ENCODE measurements around the gene PGM3. TPM values are rescaled to one million over a fixed set of nuclear protein-coding genes. Genes with fewer than 3 reads are reported as not detected.

Gene PGM3
- total RNA-seq, 4 donors from 2014 or later: 20.3 to 98.0 (median 23.5) TPM

DNA sequence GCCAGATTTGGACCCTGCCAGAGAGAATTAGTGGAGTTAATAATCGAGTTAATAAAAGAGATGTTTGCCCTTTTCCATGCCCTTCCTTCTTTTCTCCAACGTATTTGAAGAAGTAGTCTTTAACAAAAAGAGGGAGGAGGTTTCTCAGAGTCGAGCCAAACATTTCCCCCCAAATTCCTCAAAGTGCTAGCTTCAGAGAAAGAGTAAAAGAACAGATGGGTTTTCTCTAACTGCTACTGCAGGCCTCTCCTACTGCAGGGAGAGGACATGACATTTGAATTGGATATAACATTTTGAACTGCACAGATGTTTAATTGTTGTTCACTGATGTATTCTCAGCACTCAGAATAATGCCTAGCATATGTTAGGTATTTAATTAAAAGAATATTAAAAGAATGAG is 25.6 kb upstream of the PGM3 start:
- TF ChIP-seq, protein P1, sequence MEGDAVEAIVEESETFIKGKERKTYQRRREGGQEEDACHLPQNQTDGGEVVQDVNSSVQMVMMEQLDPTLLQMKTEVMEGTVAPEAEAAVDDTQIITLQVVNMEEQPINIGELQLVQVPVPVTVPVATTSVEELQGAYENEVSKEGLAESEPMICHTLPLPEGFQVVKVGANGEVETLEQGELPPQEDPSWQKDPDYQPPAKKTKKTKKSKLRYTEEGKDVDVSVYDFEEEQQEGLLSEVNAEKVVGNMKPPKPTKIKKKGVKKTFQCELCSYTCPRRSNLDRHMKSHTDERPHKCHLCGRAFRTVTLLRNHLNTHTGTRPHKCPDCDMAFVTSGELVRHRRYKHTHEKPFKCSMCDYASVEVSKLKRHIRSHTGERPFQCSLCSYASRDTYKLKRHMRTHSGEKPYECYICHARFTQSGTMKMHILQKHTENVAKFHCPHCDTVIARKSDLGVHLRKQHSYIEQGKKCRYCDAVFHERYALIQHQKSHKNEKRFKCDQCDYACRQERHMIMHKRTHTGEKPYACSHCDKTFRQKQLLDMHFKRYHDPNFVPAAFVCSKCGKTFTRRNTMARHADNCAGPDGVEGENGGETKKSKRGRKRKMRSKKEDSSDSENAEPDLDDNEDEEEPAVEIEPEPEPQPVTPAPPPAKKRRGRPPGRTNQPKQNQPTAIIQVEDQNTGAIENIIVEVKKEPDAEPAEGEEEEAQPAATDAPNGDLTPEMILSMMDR (IDR thresholded peaks at IDR 0.05; ENCODE audit: low read depth): no peak

DNA sequence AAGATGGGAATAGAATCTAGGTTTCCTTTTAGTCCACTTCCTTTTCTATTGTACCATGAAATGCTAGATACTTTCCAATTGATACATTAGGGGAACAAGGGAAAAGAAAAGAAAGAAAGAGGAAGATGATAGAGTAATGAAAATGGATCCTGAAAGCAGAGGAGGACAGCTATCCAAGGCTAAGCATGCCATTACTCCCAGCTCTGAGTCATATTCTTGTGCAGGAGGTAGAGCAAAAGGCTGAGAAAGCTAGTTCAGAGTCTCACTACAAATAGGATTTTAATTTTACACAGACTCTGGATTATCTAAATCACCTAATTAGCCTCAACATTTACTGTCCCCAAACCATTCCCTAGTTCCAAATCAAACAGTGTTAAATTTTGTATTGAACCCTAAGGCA is 23.7 kb upstream of the PGM3 start:
- TF ChIP-seq, protein P1 (IDR thresholded peaks at IDR 0.05; ENCODE audit: low read depth): no peak

DNA sequence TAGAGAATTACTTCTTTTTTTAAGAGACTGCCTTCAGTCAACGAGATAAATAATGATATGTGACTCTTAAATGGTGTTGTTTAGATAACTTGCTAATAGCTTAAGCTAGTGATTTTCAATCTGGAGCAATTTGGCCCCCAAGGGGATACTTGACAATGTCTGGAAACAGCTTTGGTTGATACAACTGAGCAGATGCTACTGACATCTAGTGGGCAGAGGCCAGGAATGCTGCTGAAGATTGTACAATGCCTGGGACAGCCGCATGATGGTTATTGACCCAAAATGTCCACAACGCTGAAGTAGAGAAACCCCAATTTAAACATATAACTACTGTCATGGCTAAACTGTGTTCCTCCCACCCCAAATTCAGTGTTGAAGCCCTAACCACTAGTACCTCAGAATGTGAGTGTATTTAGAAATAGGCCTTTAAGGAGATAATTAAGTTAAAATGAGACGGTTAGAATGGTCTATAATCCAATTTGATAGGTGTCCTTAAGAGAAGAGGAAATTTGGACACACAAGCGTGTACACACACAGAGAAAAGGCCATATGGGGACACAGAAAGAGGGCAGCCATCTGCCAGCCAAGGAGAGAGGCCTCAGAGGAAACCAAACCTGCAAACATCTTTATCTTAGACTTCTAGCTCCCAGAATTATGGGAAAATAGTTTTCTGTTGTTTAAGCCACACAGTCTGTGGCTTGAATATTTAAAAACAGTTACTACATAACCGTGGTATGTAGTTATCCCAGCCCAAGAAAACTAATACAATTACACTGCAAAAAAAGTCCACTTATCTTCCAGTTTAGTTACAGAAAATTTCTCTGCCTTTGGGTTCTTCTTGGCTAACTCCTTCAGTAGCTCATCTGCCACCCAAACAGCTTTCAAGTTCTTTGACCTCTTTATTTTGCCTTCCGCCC is 22.3 kb upstream of the PGM3 start:
- TF ChIP-seq, protein P1 (IDR thresholded peaks at IDR 0.05; ENCODE audit: low read depth): no peak

DNA sequence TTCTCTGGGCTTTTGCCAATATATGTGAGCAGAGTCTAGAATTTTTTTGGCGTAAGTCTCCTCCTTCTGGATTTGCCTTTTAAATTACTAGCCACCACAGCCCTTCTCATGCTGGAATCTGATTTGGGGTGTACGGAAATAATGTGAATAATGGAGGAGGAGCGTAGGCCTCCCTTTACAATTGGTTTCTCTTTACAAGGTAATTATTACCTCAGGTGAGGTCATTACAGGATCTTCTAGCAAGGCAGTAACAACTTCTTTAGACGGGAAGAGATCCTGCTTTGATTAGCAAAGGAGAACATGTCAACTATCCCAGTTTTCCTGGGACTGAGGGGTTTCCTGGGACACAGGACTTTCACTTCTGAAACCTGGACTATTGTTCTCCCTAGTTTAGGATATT is 9.0 kb upstream of the PGM3 start:
- TF ChIP-seq, protein P1 (IDR thresholded peaks at IDR 0.05; ENCODE audit: low read depth): no peak

DNA sequence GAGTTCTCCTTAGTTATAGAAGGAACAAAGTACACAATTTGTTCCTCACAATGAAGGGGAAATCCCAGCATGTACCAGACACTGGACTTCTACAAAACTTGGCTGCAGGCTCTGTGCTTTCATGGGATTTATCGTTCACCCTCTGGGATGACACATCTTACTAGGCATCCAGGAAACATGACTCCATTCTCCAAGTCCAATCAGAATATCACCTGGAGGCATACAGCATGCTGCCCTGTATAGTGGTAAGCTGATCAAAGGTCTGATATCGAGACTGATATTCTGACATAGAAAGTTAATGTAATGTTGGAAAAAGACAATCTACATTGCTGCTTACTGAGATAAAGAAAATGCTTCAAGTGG is 6.8 kb upstream of the PGM3 start:
- TF ChIP-seq, protein P1 (IDR thresholded peaks at IDR 0.05; ENCODE audit: low read depth): no peak

DNA sequence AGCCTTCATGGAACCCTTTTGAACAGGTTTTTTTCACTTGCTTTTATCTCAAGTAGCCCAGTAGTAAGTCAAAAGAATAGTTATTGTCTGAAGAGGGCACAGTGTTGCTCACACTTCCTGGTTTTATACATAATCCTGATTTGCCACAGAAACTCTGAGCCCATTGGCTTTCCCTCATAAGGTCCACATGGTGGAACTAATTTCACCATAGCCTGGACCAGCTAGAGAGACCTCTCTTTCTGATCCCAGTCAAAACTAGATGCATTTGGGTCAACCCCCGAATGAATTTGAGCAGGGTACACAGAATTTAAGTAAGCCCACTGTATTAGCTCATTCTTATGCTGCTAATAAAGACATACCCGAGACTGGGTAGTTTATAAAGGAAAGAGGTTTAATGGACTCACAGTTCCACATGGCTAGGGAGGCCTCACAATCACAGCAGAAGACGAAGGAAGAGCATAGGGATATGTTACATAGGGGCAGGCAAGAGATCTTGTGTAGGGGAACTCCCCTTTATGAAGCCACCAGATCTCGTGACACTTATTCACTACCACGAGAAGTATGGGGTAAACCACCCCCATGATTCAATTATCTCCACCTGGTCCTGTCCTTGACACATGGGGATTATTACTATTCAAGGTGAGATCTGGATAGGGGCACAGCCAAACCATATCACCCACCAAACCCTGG is 6.3 kb upstream of the PGM3 start:
- TF ChIP-seq, protein P1 (IDR thresholded peaks at IDR 0.05; ENCODE audit: low read depth): no peak

DNA sequence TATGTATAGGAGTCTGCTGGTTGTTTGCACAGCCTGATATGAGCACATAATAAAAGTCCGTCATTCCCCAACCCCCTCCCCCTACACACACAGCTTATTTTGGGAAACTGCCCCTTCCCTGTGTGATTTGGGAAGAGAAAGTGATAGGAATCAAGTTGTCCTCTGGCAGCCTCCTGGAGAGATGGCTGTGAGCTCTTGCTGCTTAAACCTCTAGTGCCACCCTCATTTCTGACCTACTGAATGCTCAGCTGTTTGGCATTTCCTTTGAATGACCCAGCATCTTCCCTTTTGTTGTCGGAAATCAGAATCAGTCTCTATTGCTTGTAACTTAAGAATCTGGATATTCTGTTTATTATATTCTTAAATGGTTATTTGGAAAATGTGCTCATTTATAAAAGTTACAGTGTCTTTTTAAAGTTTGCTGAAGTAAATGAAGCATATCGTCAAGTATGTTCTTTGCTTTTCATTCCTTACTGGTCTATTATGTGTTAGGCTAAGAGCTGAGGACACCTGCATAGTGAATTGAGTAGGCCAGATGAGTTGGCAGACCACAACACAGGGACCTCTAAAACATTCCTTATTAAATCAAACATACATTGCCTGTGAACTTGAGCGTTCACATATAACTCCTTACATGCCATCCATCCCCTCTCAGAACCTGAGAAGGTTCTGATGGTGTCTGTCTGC is 5.6 kb upstream of the PGM3 start:
- TF ChIP-seq, protein P1 (IDR thresholded peaks at IDR 0.05; ENCODE audit: low read depth): no peak
